ENCODE data around the gene CEP192.
"Not testable (repeated sequence)": the region's sequence is repeated elsewhere in the genome, so short reads cannot be mapped to it uniquely, and the experiment has no call there.

Gene CEP192, protein sequence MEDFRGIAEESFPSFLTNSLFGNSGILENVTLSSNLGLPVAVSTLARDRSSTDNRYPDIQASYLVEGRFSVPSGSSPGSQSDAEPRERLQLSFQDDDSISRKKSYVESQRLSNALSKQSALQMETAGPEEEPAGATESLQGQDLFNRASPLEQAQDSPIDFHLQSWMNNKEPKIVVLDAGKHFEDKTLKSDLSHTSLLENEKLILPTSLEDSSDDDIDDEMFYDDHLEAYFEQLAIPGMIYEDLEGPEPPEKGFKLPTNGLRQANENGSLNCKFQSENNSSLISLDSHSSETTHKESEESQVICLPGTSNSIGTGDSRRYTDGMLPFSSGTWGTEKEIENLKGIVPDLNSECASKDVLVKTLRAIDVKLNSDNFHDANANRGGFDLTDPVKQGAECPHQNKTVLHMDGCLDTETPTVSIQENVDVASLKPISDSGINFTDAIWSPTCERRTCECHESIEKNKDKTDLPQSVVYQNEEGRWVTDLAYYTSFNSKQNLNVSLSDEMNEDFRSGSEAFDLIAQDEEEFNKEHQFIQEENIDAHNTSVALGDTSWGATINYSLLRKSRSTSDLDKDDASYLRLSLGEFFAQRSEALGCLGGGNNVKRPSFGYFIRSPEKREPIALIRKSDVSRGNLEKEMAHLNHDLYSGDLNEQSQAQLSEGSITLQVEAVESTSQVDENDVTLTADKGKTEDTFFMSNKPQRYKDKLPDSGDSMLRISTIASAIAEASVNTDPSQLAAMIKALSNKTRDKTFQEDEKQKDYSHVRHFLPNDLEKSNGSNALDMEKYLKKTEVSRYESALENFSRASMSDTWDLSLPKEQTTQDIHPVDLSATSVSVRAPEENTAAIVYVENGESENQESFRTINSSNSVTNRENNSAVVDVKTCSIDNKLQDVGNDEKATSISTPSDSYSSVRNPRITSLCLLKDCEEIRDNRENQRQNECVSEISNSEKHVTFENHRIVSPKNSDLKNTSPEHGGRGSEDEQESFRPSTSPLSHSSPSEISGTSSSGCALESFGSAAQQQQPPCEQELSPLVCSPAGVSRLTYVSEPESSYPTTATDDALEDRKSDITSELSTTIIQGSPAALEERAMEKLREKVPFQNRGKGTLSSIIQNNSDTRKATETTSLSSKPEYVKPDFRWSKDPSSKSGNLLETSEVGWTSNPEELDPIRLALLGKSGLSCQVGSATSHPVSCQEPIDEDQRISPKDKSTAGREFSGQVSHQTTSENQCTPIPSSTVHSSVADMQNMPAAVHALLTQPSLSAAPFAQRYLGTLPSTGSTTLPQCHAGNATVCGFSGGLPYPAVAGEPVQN (N-terminal part only)

DNA sequence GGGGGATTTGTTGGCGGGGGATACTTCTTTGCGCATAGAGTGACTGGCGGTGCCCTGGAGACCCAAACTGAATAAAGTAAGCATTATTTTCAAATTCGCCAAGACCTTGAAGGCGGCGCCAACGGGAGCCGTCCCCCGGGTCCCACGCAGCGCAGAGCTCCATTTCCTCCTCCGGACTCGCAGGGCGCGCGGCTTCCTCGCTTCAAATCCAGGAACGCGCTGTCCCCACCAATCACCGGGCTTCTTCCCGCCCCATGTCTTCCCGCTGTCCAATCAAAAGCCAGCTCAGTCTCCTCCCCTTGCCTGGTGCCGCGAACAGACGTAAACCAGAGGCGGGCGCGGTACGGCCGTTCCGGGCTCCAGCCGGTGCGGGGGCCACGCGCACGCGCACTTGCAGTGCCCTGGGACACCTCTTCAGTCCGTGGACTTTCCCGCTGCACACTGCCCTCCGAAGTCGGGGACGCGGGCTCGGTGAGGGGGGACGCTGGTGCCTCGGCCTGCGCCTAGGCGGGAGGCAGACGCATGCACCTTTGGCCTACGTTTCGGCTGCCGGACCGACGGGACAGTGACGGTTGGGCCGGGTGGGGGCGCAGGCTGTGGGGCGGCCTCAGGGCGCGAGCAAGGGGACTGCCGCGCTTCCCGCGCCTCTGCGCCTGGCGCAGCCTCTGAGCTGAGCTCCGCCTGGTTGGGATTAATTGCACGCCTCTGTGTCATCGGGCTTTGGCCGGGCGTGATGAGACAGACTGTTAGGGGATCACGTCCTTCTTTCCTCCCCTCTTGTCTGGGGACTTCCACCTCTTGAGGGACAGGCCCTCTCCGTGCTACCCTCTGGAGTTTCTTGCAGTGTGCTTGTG lies at the start of gene CEP192:
Gene CEP192, plus strand, starts transcription at position 396 of the 854 bp plus-strand sequence. CDS start 8,063 bp downstream, outside the sequence.
- peak; percentile 96 for DNase-seq

DNA sequence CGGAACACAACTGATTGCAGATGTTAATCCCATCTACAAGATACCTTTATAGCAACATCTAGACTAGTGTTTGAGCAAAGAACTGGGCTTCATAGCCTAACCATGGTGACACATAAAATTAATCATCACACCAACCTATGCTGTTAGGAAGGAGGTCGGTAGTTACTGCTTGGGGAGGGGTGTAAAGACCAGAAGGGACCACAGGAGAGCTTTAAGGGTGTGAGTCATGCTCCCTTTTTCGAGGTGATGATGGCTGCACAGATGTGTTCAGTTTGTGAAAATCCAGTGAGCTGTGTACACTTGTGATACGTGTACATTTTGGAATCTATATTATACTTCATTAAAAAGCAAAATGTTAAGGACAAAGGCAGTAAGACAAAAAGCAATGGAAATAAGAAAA lies 47.9 kb upstream of the CEP192 start:
- DNase-seq, result no peak

DNA sequence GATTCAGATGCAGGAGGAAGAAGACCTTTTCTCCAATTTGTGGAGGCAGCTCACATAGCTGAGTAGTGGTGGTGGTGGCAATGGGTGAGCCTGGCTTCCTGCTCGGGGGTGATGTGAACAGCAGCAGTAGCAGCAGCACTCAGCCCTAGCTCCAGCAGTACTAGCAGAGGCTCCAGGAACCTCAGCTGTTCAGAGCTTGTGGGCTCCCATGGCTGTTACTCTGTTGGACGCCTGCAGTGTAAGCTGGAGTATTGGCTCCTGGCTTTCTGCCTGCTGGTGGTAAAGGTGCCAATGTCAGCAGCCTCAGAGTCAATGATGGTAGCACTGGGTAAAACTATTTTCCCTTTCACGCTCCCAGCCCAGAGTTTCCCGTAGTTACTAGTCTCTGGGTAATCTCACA lies 46.5 kb upstream of the CEP192 start:
- DNase-seq, result no peak

DNA sequence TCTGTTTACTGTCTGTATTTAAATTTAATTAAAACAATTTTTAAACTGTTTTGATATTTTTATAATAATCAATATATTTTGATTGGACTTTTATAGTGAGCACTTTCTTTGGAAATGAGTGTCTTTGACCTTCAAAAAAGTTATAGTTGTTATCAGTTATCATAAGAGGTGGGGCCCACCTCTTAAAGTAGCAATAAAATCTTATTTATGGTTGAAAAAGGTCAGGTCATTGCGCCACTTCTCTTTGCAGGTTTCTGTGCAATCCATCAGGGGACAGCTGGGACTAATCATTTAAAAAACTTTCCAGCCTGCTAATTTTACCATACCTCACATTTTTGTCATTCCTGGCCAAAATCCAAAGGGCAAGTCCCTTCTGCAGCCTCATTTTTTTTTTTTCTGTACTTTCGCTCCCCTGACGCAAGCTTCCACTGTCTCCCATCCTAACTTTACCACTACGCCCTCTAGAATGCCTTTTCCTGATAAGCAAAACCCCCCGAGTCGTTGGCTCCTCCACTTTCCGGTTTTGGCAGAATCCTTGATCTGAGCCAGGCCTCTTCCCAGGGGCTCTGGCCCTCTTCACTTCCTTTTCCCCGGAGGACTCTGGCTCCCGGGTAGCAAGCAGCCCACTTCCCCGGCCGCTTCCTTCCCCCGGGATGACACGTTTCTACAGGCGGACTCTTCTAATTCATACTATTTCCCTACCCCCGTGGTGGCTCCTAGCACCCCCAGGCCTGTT lies 44.4 kb upstream of the CEP192 start:
- no peak for DNase-seq

DNA sequence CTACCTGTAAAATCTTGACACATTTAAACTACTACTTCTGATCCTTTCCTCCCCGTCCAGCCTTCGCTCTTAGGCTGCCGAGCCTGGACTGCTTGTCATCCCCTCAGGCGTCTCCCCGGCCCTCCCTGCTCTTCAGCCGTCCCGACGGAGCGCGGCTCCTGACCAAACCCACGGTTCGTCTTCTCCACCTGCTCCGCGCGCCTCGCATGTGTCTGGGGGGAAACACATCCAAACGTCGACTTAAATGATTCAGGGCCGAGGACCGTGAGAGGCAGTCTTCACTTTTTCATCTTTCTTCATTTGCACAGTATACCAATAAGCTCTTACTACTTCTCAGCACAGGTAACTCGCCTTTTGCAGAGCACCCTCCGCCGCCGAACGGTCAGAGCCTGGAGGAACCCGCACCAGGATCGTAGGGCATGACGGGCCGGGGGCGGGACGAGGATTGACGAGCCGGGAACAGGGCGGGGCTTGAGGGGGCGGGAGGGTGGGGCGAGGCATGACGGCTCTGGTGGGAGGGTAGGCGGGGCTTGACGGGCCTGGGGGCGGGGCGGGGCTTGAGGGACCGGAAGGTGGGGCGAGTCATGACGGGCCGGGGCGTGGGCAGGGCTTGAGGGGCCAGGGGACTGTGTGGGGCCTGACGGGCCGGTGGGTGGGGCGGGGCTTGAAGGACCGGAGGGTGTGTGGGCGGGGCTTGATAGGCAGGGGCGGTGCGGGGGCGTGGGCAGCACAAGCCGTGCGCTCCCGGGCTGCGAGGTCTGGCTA lies 43.7 kb upstream of the CEP192 start, which contains the start of gene SEH1L:
Gene SEH1L, plus strand, starts transcription at position 727 of the 765 bp plus-strand sequence. CDS start 111 bp downstream, outside the sequence.
- DNase-seq, result peak; percentile 100

DNA sequence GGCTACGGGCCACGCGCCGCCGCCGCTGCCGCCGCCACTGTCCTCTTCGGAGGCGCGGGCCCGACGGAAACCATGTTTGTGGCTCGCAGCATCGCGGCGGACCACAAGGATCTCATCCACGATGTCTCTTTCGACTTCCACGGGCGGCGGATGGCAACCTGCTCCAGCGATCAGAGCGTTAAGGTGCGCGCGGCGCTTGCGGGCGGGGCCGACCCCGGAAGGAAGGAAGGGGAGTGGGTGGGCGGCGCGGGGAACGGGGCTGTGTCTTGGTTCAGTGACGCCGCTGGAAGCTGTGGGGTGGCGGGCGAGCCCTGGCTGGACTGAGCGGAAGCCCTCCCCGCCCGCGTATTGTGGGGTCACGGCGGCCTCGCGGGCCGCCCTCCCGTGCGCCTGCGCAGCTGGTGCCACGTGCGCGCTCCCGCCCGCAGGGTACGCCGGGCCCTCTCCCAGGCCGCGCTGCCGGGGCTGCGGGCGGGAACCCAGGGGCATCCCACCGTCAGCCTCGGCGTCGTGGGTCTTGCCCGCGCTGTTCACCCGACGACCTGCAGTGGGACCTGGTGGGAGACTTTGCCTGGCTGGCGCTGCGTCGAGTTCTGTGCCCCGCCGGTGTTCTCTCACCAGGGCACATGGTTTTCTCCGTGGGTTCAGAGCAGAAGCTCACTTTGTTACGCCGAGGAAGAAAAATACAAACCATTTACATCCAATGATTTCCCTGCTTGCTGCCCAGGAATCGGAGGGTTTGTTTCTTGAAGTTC lies 42.9 kb upstream of the CEP192 start:
- peak; percentile 99 for DNase-seq

DNA sequence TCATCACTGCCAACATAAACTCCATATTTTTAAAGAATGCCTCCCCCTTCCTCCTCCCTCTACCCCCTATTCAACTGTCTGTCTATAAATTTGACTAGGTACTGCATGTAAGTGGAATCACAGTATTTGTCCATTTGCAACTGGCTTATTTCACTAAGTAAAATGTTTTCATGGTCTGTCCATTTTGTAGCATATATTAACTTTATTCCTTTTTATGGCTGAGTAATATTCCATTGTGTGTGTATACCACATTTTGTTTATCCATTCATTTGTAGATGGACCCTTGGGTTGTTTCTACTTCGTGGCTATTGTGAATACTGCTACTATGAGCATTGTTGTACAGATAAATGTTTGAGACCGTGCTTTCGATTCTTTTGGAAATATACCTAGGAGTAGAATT lies 32.7 kb upstream of the CEP192 start:
- no peak for DNase-seq

DNA sequence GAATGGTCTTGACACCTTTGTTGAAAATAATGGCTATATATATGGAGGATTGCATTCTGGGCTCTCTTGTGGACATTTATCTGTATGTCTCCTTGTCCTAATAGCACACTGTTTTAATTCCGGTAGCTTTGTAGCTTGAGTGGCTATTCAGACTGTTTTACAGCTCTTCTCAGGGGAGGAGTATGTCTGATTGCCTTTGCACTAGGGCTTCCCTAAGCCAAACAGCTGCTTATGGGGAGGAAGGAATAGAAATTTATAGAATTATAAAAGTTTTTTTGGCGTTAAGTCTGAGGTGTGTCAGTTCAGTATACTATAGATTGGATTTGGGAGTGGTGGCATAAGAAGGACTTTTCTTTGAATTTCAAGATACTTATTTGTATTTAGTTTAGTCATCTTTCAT lies 30.8 kb upstream of the CEP192 start:
- no peak for DNase-seq

DNA sequence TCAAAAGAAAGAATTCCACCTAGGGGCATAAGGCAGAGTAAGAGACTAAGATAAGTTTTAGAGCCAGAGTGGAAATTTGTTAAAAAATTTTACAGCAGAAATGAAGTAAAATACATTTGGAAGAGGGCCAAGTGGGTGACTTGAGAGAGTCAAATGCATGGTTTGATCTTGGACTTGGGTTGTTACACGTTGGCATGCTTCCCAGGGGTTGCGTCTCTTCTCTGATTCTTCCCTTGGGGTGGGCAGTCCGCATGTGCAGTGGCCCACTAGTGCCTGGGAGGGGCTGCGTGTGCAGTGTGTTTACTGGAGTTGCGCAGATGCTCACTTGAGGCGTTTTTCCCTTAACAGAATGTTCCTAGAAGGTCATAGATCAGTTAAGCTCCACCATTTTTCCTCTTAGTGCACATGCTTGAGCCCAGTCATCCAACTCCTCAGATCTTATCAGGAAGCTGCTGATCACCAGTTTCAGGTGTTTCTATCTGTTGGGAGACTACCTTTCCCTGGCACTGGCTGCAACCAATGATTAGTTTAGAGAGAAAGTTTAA lies 30.2 kb upstream of the CEP192 start:
- no peak for DNase-seq

DNA sequence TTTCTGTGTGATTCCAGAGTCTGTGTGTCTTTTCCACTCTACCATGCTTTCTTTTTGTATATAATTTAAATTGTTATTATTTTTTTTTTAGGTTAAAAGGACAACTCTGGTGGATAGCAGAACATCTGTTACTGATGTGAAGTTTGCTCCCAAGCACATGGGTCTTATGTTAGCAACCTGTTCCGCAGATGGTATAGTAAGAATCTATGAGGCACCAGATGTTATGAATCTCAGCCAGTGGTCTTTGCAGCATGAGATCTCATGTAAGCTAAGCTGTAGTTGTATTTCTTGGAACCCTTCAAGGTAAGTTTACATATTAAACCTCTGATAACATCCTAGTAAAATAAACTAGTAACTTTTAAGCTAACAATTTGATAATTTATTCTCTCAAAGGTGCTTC lies 28.1 kb upstream of the CEP192 start:
- no peak for DNase-seq

DNA sequence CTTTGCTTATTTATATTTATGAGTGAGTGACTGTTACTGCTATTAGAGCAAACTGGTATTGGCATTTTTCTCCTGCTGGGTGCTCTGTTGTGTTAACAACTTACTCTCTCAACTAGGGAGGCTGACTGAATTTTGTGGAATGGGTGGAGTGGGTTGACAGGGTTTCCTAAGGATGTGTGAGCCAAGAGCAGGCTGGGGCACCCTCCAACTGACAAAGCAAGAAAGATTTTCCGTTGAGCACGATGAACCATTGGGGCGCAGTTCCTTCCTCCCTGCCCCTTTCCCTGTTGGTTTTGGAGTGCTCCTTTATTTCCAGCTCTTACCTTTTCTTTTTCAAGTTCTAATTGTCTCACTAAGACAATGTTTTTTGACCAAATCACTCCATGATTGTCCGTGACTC lies 23.0 kb upstream of the CEP192 start:
- no peak for DNase-seq

DNA sequence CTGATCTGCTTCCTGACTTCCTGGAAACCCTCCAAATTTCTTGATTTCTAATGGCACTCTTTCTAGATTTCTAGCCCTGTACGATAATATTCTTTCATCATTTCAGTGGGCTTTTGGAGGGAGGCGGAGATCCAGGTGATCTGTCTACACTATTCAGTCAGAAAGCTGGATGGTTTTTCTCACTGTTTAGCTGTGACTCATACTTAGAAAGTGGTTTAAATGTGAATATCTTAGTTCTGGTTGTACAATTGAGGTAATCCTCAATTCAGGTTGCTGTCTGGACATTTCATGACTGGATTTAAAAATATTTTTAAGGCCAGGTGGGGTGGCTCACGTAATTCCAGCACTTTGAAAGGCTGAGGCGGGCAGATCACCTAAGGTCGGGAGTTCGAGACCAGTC lies 22.5 kb upstream of the CEP192 start:
- no peak for DNase-seq

DNA sequence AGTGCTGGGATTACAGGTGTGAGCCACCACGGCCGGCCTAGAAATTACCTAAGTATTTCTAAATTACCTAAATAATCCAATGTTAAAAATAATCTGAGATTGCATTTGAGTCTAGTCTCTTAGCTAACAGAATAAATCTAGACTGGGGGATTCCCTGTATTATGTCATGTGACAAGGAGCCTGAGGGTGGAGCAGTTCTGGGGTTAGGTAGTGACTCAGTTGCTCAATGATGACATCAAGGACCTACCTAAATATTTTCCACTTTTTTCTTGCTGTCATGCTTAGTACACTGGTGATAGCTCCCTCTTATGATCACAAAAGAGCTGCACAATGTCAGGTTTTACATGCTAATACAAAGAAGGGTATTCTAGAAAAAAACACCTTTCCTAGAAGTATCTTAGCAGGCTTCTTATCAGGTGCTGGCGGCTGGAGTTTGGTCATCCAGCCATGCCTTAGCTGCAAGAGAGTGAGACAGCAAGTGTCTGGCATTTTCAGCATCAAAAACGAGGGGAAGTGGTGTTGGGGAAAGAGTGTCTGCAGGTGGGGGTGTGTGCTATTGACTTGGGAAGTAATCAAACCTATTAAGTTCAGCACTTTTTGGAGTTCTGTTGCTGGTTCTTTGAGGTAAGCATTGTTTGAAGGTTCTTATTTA lies 17.5 kb upstream of the CEP192 start:
- DNase-seq, result no peak

DNA sequence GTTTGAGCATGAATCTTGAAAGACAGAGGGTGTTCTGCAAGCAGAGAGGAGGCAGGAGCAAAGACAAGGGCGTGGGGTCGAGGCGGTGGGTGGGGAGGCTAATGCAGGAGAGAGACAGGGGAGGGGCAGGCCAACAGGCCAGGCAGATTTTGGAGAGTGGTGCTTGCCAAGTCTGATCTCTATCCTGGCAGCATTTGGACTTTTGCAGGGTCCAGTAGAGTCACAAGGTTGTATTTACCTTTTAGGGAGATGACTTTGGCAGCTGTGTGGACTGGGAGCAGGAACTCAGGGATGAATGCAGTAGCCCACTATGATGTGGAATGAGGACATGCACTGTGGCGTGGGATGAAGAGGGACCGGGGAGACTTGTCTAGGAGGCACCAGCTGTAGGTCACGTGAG lies 15.7 kb upstream of the CEP192 start:
- DNase-seq, result no peak

DNA sequence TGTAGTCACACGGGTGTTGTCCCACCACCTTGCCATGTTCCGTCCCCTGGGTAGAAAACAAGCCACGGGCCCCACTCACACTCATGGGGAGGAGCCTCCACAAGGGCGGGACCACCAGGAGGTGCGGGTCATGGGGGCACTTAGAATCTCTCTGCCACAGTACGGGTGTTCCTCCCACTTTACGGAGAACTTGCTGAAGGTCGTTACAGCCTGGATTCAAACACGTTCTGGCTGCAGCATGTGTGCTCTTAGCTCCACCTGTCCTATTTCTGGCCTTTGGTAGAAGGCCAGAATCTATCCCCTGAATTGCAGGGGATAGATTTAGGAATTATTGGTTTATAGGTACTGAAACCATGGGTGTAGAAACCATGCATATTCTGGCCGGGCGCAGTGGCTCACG lies 14.9 kb upstream of the CEP192 start:
- DNase-seq, result no peak

DNA sequence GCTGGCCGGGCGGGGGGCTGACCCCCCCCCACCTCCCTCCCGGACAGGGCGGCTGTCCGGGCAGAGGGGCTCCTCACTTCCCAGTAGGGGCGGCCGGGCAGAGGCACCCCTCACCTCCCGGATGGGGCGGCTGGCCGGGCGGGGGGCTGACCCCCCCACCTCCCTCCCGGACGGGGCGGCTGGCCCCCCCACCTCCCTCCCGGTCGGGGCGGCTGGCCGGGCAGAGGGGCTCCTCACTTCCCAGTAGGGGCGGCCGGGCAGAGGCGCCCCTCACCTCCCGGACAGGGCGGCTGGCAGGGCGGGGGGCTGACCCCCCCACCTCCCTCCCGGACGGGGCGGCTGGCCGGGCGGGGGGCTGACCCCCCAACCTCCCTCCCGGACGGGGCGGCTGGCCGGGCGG lies 11.1 kb upstream of the CEP192 start:
- not testable (repeated sequence) for DNase-seq

DNA sequence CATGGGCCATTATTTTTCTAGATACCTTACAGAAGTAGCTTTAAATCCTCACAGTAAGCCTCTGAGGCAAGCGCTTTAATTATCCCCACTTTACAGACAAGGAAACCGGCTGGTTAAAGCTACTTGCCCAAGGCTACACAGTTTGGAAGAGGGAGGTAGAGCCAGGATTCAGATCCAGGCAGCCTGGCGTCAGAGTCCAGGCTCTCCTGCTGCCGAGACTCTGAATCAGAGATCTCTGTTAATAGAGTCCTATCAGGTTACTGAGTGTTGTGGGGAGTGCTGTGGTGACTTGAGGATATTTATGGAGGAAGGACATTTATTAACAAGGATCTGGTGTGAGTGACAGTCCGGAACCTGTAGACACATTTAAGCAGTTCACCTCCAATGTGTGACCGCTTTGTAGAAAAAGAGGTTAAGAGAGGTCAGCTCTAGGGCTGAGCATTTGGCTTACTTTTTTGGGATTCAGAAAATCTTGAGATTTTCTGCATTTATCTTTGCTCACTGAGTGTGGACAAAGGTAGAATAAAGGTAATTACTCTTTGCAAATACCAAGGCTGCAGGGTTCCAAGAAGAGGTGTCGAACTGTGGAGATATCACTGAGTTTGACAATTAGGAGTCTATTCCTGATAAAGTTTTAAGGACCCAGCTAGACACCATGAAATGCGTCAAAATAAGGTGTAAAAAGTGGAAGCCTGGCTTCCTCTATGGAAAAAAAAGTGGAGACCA lies 1.6 kb upstream of the CEP192 start:
- DNase-seq, result no peak

DNA sequence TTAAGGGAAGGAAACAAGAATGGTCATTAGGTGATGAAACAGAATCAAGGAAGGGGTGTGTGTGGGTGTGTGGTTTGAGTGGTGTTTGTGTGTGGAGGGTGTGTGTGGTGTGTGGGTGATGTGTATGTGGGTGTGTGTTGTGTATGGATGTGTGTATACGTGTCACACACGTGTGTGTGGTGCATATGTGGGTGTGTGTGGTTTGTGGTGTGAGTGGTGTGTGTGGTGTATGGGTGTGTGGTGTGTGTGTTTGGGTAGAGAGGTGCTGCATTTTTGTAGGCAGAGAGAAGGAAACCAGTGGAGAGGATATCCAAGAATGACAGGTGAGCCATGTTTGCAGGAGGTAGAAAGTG lies 1.1 kb upstream of the CEP192 start:
- DNase-seq, result no peak

All from CD4-positive, alpha-beta T cell treated with Interleukin-17A for 4 hours (primary cell).